Stimulated activated CD8-positive, alpha-beta memory T cell treated with anti-CD3 and anti-CD28 coated beads, Interleukin-12 subunit alpha, Interleukin-12 subunit beta, amount 100 ng/mL, for 1 hour (primary cell): ENCODE results near the gene P2RY2.
"Not testable (repeated sequence)": the region's sequence is repeated elsewhere in the genome, so short reads cannot be mapped to it uniquely, and the experiment has no call there.

ENCODE experiments used
- DNase-seq: peaks from one replicate; pipeline ENCODE4 v3.0.0-alpha.2; 2020; ENCODE audit warnings: low read depth

The P2RY2 gene

DNA sequence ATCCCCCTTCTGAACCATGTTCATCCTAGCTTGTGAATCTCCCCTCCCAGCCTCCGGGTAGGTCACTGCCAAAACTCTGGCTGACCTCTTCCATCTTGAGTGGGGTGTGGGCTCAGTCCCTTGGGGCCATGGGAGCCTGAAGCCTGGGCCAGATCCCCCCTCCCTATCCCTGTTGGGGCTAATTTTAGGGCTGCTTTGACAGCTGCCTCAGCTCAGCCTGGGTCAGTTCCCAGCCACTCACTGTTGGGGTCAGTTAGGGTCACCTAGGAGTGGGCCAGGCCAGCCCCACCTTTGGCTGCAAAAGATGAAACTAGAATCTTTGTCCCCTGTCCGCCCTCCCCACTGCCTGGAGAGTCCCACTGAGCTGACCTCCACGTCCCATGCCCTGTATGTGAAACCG lies 29.8 kb upstream of the P2RY2 start:
- no peak for DNase-seq

DNA sequence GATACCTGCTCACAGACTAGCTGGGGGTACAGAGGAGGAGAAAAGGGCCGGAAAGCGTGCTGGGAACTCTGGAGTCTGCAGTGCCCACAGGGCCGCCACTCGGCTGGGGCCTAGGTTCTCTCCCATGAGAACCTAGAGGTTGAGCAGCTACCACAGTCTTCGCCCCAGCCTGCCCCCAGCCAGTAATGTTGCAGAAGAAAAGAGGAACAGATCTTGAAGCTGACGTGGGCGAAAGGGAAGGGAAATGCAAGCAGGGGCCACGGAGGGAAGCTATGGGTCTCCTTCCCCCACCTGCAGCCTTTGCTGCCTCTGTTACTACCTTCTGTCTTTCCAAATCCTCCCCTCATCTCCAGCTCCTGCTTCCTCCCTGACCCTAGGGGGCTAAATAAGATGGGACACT lies 28.8 kb upstream of the P2RY2 start:
- no peak for DNase-seq

DNA sequence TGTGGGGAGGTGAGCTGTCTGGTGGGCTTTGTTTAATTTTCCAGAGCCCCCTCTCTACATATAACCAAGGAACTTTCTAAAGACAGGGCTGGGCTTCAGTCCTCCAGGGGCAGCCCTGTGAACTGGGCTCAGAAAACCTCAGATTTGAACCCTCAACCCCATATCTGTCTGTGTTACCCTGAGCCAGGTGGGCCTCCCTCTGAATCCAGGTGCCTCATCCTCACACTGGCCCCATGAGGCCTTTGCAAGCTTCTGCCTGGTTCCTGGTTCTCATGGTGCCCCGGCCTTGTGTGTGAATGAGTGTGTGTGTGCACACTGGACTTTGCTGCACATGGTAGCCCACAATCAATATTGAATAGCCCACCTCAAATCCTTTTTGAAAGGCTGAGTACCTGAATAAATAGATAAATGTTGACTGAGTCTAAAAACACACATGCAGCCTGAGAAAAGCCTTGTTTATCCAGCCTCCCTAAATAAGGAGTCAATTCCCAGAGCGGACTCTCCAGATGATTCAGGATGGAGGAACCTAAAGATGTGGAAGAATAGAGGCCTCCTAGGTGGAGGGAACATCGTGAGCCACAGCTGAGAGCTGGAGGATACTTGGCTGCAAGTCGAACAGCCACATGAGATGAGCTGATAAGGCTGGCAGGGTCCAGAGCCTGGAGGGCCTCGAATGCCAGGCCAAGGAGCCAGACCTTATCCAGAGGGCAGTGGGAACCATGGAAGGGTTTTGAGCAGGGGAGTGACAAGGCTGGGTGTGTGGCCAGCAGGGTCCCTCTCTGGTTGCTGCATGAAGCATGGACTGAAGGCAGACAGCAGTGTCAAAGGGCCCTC lies 28.1 kb upstream of the P2RY2 start:
- no peak for DNase-seq

DNA sequence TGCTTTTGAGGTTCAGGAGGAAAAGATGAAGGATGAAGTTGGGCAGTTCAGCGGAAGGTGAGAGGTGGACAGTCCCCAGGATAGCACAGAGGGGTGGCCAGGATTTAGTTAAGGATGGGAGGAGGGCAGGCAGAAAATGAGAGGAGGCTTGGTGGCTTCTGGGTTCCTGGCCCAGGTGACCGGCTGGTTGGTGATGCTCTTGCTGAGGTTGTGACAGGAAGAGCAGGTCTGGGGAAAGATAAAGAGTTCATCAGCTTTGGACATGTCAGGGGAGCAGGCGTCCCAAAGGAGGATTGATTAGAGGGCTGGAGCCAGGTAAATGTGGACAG lies 27.6 kb upstream of the P2RY2 start:
- DNase-seq, result no peak

DNA sequence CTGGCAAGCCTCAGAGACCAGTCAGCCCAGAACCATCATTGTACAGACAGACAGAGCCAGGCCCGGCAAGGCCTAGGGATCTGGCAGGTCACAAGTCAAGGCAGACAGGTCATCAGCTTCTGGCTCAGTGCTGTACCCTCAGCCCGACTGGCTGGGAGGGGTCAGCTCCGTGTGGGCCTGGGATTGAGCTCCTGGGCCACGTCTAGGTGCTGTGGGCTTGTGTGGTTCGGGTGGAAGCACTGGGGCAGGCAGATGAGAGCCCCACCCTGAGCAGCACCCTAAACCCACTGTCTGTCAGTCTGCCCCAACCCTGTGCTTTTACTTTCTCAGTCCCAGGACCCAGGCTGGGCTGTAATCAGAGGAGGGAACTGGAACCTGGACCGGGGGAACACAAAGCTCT lies 26.9 kb upstream of the P2RY2 start:
- no peak for DNase-seq

DNA sequence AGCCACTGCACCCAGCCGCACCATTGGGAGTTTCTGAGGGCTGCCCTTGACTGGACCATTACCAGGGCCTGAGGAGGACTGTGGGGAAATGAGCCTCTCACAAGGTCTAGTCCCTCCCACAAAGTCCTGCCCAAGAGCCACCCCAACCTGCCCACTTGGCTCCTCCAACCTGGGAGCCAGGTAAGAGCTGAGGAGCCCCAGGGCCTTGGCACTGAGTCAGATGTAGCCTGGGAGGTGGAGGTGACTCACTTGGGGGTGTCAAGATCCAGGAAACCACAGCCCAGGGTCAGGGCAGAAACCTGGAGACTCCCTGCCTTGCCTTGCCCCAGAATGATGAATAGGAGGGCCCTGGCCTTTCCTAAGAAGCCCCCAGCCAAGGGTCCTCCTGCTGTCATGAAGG lies 25.8 kb upstream of the P2RY2 start:
- no peak for DNase-seq

DNA sequence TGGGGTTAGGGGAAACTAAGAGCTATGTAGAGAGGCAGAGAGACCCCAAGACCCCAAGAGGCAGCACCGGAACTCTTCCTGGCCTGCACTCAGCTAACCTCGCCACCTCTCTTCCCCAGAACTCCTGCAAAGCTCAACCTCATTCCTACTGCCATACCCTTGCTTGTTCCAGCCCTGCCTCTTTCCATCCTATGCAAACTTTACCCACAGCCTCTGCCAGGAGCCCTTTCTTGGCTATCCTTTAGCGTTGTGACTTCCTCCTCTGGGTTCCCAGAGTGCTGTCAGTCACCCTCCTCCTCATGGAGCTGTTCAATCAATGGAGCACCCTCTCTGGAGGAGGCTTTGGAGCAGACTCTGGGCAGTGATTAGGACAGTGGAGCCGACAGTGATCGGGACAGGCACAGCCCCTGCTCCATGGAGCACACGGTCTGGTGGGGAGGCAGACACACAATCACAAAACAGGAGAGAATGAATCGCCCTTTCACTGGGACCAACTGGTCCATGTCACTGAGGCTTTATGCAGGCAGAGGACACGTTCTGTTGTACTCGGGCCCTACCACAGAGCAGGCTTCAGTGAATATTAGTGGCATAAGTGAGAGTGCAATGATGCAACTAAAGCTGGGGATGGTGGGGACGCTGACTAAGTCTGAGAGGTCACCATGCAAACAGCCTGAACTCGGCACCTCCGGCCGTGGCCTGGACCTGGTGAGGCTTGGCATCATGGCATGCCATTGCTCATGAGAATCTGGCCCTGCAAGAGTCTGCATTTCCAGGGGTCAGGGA lies 24.6 kb upstream of the P2RY2 start:
- DNase-seq, result no peak

DNA sequence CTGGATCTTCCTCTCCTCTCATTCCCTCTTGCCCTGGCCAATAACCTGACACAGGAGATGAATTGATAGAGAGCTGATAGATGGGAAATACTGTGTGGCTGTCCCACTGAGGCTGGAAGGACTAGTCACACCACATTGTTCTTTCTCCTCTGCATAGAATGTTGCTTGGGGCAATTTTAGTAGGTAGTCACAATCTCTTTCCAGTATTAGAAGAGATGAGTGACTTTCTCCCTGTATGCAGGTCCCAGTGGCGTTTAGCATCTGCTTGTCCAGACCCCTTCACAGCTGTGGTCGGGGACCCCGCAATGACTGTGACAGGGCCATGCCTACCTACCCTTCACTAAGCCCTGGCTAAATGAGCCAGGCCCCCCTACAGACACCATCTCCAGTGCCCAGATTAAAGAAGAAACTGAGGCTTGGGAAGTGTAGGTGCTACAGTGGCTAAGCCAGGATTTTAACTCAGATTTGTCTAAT lies 24.0 kb upstream of the P2RY2 start:
- DNase-seq, result no peak

DNA sequence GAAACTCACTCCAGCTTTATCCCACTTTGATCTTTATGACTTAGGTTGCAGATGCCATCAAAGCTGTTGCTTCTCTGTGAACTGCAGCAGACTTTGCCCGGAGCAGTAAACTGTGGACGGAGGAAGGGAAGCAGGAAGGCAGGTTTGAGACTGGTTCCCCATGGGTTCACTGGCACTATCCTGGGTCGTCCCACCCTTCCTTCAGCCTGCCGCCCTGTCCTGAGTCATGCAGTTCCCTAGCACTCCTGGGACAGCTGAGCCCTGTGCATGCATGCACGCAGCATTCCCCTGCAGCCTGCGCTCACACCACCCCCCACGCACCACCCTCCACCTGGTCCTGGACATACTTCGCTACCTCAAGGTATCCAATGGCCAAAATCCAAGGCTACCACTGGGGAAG lies 23.5 kb upstream of the P2RY2 start:
- no peak for DNase-seq

DNA sequence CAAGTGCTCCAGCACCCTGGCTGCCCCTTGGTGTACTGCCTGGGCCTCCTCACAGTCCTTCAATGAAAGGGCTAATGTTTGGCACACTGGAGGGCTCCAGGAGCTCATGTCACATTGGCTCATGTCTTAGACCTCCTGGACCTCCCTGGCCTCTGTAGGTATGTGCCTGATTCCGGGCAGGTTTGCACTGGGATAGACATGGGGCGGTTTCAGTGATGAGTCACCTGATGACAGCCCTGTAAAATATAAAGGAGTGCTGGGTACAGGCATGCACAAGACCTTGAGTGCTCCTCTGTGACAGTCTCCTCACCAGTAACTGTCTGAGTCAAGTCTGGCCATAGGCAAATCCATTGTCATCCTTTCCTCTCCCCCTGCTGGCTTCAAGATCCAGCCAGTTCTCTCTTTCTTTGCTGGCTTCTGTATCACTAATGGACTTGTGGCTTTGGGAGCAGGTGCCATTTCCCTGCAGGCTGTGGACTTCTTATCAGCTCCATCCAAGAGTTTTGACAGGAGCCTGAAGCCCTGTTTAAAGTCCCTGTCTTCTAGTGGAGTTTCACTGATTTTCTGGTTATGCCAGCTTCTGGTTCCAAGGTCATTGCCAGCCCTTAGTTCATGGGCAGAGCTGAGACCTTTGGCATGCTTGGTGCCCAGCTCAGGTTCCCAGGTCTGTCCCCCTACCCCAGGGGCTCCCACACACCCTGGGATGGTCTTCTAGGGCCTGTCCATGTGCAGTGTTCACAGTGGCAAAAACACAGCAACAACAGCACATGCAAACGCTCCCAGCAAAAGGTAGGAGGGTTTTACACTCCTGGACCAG lies 22.7 kb upstream of the P2RY2 start:
- DNase-seq, result no peak

DNA sequence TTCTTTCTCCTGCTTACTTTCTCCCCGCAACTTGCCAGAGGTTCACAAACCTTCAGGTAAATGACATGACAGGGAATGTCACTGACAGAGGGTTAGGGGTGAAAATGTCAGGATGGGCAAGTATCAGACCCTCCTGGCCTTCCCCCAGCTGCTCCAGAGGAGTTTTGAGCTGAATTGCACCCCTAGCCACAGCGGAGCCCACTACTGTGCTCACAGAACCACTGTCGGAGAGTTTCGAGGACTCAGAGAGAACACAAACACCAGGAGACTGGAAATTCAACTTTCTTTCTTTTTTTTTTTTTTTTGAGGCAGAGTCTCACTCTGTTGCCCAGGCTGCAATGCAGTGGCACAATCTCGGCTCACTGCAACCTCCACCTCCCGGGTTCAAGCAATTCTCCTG lies 21.5 kb upstream of the P2RY2 start:
- DNase-seq, result no peak

DNA sequence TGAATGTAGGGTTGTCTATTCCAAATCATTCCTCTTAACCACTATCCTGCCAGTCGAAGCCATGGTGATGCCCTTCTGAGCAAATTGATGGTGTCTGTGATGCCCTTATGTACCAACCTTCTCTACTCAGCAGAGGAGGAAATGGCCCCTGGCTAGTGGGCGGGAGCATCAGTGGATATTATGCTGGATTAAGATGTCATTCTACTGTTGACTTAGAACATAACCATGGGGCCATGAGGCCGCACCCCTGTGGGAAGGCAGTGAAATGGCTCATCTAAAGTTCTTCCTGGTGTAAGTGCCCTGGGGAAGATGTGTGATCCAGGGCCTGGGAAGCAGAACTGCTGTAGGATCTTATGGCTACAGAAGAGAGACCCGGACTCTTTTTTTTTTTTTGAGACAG lies 20.7 kb upstream of the P2RY2 start:
- DNase-seq, result no peak

DNA sequence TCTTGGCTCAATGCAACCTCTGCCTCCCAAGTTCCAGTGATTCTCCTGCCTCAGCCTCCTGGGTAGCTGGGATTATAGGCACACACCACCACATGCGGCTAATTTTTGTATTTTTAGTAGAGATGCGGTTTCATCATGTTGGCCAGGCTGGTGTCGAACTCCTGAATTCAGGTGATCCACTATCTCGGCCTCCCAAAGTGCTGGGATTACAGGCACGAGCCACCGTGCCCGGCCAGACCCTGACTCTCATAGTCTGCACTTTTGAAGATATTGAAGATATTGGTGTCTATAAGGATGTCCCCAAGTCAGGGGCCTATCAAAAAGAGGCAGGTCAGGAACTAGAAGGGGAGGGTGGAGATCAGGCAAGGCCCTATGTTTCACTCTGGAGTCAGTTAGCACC lies 20.3 kb upstream of the P2RY2 start:
- DNase-seq, result not testable (repeated sequence)

DNA sequence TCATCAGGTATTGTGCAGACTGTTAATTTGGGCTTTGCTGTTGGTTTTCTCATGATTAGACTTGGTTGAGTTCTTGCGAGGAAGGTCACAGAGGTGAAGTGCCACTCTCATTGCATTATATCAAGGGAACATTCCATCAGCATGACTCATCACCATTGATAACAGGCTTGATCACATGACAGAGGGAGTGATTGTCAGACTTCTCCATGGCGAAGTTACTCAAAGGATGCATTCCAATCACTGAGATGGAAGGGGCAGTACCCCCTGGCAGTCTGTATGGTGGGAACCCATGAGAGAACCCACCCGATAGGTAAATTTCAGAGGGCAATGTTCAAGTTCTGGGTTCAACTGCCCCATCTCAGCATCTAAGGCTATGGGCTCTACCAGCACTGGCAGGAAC lies 19.4 kb upstream of the P2RY2 start:
- no peak for DNase-seq

DNA sequence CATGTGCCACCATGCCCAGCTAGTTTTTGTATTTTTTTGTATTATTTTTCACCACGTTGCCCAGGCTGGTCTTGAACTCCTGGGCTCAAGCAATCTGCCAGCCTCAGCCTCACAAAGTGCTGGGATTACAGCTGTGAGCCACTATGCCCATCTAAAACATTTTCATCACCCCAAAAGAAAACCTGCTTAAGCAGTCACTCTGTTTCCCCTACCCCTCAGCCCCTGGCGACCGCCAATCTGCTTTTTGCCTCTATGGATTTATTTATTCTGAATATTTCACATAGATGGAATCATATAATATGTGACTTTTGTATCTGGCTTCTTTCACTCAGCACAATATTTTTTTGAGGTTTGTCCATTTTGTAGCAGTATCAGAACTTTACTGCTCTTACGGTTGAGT lies 18.6 kb upstream of the P2RY2 start:
- no peak for DNase-seq

DNA sequence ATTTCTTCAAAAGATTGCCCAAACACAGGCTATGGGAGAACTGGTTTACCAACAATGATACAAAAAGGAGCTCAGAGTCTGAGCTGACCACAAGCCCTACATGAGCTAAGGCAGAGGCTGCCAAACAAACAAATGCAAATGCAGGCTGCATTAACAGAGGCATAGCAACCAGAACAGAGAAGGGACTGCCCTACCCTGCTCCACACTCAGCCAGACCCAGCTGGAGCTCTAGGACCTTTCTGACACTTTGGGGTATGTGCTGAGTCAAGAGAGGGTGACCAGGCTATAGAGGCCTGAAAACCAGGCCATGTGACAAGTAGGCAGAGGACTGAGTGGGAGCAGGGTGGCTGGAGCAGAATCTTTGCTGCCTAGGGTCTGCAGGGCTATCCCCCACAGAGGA lies 17.8 kb upstream of the P2RY2 start:
- no peak for DNase-seq

DNA sequence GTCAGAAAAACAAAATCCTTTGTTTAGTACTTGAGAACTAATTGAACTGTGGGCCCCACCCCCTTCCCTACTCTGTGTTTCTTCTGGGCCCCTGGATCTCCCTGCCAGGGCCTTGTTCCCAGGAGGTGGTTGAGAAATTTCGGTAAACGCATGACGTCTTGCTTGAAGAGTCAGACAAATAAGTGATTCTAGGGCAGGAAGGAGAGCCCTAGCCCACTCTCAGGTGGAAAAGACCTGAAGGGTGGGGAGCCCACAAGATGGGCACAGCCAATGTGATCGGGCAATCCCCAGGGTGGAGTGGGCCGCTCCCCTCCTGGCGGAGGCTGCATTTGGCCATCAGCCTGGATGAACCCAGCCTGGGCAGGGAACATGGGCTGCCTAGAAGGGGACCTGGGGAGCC lies 16.8 kb upstream of the P2RY2 start:
- DNase-seq, result no peak

DNA sequence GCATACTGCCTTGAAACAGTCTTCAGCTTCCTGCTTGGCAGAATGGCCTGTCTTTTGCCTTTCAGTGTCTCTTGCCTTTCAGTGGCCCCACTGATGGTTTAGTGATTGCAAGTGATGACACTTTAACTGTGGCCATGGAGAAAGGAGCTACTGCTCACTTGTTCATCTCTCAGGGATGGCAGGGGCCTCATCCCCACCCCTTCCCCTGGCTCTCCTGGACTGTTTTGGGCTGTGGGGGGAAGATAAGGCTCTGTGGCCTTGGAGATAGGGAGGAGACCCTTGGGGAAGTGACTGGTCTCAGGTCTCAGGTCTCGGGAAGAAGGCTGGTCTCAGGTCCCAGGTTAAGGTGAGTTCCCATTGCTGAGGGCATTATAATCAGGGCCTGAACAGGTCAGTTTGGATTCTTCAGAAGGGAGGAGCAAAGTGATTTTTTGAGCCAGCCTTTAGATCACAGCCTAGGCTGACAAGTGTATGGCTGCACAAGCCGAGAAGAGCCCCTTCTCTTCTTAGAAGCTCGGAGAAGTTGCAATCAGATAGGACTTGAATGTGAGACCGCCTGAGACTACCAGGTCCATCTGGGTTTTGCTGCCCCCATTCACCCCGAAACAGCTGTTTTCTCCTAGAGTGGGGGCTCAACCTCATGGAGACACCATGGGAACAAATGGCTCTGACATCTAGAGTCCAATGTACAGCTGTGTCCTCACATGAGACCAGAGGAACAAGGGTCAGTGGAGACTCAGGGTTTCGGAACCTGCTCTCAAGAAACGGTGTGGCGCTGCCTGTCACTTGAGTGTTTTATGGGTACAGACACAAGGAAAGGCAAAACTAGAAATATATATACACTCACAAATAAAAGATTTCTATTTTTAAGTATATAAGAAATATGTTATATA lies 15.9 kb upstream of the P2RY2 start:
- no peak for DNase-seq

DNA sequence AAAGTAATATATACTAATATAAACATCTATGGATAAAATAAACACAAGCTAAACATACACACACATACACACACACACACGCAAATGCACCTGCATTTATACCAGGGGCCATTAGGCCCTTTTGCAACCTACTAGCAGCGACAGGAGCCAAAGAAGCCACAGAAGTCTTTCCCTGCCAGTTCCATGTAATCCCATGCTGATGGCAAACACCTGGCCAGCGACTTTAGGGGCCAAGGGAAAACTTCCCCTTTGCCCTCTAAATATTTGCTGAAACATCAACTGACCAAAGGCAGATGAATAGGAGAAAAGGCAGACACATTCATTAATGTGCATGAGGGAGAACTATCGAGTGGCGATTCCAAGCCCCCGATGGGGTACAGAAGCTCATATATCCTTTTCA lies 14.8 kb upstream of the P2RY2 start:
- no peak for DNase-seq

DNA sequence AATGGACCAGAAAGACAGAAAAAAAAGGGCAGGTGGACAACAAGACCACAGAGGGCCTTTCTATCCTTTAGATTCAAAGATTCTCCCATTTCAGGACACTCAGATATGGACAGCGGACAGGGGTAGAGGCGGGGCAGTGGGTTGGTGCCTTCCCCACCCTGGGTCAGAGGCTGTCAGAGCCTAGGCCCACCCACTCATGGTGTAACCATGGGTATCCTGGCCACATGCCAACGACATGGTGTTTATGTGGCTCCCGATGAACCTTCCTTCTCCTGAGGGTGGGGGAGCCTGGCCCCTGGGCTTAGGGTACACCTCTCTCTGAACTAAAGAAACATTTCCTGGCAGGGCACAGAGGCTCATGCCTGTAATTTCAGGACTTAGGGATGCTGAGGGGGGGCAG lies 14.3 kb upstream of the P2RY2 start:
- DNase-seq, result no peak

DNA sequence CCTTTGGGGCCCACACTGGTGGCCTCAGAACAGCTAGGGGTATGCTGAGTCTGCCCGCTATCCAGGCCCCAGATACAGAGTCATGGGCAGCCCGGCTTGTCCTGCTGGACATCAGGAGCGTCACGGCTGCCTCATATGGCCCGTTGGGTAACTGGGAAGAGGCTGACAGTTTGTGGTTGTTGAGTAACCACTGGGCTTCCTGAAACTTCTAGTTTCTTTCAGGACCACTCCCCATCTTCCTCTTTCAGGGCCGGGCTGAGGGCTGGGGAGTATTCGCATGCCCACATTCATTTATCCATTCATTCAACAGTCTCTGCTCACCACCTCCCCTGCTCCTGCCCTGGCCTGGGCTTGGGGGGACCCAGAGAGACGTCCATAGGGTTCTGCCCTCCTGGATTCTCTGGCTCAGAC lies 13.4 kb upstream of the P2RY2 start:
- no peak for DNase-seq
